HG03432 (cell line): ENCODE data around the gene EVI5L.

ENCODE experiments used
- ATAC-seq: cut with Tn5 transposase; IDR thresholded peaks from one replicate; pipeline ENCODE4 v1.9.1; 2021; ENCODE audit warnings: mild to moderate bottlenecking, moderate library complexity; ENCODE audit not compliant: unreplicated experiment

The EVI5L gene

GRCh38 chr19:7859831-7860713, 30.1 kb downstream of the EVI5L start:
- no peak for ATAC-seq

GRCh38 chr19:7860714-7861618, 30.9 kb downstream of the EVI5L start:
- no peak for ATAC-seq

- ATAC-seq, result no peak
Measured at GRCh38 chr19:7861619-7862412, 31.8 kb downstream of the EVI5L start.

DNA sequence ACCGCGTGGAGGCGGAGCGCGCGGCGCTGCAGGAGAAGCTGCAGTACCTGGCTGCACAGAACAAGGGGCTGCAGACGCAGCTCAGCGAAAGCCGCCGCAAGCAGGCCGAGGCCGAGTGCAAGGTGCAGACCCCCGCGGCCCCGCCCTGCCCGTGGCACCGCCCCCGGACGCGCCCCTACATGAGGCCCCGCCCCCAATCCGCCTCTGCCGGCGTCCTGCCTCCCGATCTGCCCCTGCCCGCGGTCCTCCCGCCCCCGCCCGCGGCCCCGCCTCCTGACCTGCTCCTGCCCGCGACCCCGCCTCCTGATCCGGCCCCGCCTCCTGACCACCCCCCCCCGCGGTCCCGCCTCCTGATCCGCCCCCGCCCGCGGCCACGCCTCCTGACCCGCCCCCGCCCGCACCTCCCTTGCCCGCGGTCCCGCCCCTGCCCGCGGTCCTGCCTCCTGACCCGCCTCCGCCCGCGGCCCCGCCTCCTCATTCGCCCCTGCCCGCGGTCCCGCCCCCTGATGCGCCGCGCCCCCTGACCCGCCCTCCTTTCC, 32.5 kb downstream of the EVI5L start:
- no peak for ATAC-seq

GRCh38 chr19:7863157-7863970, 33.3 kb downstream of the EVI5L start:
- ATAC-seq, result no peak

DNA sequence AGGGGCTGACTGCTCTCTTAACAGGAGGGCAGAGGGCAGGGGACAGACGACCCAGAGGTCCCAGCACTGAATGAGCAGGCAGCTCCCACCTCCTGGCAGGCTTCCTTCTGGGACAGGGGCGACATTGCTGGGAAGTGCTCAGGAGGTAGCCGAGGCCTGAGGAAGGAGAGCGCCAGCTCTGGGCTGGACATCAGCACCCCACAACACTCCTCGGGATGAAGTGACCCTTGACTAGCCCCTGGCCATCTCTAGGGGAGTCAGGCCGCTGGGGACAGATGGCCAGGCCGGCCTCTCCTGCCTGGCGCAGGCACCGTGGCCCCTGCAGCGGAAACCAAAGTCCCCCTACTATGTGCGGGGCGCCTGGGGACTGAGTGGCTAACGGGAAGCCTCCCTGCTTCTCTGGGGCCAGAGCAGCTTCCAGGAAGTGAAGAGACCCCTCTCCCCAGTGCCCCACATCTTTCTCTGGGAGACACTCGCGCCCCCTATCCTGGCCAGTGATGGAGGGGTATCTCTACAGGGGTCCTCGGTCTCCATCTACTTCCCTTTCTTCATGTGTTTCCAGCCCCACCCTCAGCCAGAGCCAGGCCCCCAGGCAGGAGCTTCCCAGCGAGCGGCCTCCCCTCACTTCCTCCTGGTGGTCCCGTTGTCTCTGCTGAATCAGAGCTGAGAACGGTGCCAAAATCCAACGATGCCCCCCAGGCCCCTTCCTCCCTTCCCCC, 34.1 kb downstream of the EVI5L start:
- ATAC-seq, result no peak

GRCh38 chr19:7864690-7865074, 34.7 kb downstream of the EVI5L start:
- ATAC-seq, result no peak

DNA sequence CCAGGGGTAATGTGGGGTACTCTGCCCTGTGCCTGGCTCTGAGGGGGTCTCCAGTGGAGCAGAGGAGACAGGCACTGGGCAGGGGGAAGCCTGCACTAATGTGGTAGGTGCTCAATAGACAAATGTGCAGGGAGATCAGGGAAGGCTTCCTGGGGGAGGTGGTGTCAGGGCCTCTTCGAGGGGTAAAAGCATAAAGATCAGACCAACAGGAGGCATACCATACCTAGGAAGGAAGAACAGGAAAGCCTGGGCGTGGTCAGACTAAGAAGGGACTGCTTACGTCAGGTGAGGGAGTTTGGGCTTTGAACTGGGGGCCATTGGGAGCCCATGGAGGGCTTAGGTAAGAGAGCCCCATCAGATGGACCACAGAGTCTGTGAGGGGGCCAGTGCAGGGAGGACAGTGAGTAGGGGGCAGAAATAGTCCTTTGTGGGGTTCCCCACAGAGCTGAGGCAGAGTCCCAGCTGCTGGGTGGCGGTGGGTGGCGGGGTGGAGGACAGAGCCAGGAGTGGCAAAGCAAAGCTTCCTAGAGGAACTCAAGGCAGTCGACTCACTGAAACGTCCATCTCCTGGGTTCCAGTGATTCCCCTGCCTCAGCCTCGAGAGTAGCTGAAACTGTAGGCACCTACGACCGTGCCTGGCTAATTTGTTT, 35.4 kb downstream of the EVI5L start:
- no peak for ATAC-seq

- ATAC-seq, result no peak
Measured at GRCh38 chr19:7866399-7867091, 36.5 kb downstream of the EVI5L start.

DNA sequence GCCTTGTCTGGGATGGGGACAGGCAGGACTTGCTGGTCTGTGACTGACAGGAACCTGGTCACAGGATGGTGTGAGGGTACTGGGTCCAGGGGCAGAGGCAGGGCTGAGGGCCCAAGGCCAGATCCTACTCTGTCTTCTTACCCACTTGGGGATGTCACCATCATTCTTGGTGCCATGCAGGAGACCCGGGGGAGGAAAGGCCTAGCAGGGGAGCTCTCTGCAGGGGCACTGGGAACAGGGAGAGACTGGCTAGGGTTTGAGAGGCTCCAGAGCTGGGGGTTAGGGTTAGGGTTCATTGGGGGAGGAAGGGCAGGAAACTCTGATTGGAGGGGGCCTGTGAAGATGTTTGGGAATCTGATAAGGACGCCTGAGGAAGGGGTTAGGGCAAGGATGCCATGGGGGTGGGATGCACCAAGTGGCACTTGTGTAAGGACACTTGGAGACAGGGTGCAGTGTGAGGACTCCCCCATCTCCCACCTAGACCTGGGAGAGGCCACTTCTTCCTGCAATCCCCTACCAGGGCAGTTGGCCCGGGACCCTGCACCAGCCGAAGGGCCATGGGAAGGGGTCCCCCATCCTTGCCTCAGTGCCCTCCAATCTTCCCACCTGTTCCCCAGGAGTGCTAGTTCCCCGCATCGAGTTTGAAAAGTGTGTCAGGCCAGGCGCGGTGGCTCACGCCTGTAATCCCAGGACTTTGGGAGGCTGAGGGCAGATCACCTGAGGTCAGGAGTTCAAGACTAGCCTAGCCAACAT, 37.2 kb downstream of the EVI5L start:
- no peak for ATAC-seq

GRCh38 chr19:7868326-7868670, 38.3 kb downstream of the EVI5L start:
- ATAC-seq, result no peak

DNA sequence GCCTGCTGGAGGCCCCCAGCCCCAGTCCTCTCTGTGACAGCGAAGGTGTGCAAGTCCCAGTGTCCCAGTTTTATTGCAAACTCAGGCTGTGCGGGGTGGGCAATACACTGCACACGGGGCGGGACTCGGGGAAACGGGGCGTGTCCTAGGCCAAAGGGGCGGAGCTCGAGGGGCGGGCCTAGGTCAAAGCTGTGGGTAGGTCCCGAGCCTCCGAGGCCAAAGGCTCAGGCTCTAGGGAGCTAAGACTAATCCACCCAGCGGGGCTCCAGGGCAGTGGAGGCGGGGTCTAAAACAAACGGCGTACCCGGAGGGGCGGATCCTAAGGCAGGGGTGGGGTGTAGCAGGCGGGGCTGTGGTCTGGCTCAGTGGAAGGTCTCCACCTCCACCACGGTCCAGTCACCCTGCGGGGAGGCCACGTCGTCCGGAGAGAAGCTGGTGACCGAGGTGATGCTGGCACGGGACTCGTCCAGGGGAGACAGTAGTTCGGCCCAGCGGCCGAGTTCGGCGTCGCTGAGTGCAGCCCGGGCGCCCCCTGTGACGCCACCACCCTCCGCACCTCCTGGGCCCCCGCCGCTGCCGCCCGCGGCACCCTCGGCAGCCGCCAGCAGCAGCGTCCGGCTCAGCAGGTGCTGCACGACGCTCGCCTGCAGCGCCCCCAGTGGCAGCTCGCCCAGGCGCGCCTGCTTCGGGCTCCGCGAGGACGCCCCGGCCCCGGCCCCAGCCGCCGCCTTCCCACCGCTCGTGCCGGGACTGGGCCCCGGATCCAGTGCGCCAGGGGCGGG, 38.8 kb downstream of the EVI5L start:
- peak; percentile 67 for ATAC-seq

DNA sequence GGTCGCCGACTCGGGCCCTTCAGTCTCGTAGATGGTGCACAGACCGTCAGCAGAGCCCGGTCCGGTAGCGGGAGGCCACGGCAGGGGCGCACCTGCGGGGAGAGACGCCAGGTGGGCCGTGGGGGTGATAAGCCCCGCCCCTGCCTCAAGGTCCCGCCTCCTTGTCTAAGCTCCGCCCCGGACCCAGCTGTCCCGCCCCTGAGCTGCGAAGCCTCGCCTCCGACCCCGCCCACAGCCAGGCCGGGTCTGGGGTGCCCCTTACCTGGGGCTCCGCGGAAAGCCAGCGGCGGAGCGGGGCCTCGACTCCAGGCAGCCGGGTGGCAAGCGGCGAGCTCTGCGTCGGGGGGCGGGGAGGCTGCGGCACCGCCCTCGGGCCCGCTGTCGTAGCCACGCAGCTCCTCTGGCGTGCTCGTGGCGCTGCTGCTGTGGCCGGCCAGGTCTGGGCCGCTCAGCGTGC, 39.5 kb downstream of the EVI5L start:
- ATAC-seq, result peak; percentile 56

- ATAC-seq, result no peak
Measured at GRCh38 chr19:7869910-7870511, 40.0 kb downstream of the EVI5L start.

DNA sequence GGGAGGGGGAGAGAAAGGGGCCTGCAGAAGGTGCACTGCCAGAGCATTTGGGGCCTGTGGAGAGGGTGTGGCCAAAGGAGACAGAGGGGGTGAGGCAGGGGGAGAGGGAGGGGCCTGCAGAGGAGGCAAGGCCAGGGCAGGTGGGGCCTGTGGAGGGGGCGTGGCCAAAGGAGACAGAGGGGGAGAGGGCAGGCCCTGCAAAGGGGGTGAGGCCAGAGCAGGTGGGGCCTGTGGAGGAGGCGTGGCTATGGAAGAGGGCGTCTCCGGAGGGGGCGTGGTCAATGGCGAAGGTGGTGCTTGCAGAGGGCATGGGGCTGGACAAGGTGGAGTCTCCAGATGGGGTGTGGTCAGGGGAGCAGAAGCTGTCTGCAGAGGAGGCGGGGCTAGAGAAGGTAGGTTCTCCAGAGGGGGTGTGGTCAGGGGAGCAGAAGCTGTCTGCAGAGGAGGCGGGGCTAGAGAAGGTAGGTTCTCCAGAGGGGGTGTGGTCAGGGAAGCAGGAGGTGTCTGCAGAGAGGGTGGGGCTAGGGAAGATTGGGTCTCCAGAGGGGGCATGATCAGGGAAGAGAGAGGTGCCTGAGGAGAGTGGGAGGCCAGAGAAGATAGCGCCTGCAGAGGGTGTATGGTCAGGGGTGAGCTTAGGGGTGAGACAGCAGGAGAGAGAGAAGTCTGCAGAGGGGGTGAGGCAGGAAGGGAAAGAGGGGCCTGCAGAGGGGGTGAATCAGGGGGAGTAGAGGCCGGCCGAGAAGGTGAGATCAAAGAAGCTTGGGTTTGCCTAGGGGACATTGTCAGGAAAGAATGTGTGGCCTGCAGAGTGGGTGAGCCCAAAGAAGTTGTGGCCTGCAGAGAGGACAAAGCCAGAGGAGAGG, 40.8 kb downstream of the EVI5L start:
- no peak for ATAC-seq
